SU-DHL-6 (cell line): ENCODE measurements around the gene SCRT2.

Experiments used
- CTCF ChIP-seq: fragments of 200-600 bp; sonication (generic); IDR thresholded peaks from one replicate; pipeline ENCODE4 v1.5.1; 2017; ENCODE audit warnings: antibody characterized with exemption, mild to moderate bottlenecking, low read length, moderate library complexity; ENCODE audit not compliant: insufficient read depth, poor library complexity, severe bottlenecking
- EZH2phosphoT487 ChIP-seq: fragments of 200-600 bp; sonication (generic), shearing (Covaris generic); conservative IDR thresholded peaks from 2 replicates; pipeline ENCODE4 v1.6.1; 2018; ENCODE audit warnings: mild to moderate bottlenecking, antibody characterized with exemption, low read length, moderate library complexity, mixed read lengths

- TF ChIP-seq CTCF, result no peak
- TF ChIP-seq EZH2phosphoT487, result no peak
These were observed 23.7 kb upstream of the SCRT2 start for GRCh38 chr20:699342-699741.
